ENCODE data around the gene NOP53. TPM values are rescaled to one million over a fixed set of nuclear protein-coding genes. Genes with fewer than 3 reads are reported as not detected.
"Not testable (repeated sequence)": the region's sequence is repeated elsewhere in the genome, so short reads cannot be mapped to it uniquely, and the experiment has no call there.

NOP53 gene
- total RNA-seq, 1 experiment from 2014 or later = 48.9 TPM

DNA sequence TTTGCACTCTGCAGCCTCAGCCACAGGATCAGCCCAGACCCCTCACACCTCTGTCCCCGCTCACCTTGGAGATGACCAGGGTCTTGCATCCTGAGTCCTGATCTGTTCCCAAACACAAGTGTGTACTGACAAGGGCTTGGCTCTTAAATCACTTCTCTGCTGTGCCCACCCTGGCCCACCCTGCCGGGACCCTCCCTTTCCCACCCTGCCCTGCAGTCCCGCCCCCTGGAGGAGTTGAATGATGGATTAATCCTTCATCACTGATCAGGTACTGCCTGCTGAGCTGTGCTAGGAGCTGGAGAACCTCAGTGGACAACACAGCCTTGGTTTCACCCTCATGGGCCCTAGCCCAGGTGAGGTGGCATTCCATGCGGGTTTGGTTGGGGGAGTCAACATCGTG, 59.1 kb downstream of the NOP53 start, which contains the start of gene TPRX1:
Gene TPRX1, minus strand, starts transcription at position 101 of the 400 bp plus-strand sequence. Its CDS starts 12 bp downstream, at position 89.
- DNase-seq (ENCODE audit: low read depth in 1 of 2, low spot score in 2 of 2); H3K27ac ChIP-seq; H3K27me3 ChIP-seq (replicated peaks): not testable (repeated sequence)

DNA sequence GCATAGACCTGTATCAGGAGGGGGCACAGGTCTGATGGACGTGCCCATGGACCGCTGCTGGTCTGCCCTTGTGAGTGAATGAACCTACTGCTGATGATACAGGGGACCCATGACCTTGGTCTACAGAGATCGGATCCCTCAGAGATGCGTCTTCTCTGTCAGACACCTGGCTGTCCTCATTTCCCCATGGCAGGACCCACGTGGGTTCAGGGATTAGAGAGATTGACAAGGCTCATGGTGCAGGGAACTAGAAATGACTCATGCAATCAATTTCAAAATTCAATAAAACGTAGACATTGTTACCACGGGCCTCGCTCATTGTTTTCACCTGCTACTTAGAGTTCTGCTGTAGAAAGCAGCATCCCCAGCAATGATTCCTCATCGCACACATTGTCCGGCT, 60.0 kb downstream of the NOP53 start:
- Histone ChIP-seq H3K9me3 (replicated peaks) (no peaks in the 10 kb centered on the region; the same call in 1 of the 2 replicates), H3K4me3 (no peak overlapping the region), H3K27ac (no peak overlapping the region), H3K36me3 (no peaks in the 10 kb centered on the region), H3K27me3 (replicated peaks) (0 out of 2 replicates have a peak, but pooled peaks cover 3% of the 10 kb centered on the region), H3K4me1 (replicated peaks) (no peaks in the 10 kb centered on the region)
- DNase-seq (ENCODE audit: low read depth in 1 of 2, low spot score in 2 of 2) = no peak

More for the DNA sequence above, 59.1 kb downstream of the NOP53 start, which contains the start of gene TPRX1:
- not testable (repeated sequence) for H3K4me1 ChIP-seq (replicated peaks); H3K9me3 ChIP-seq (replicated peaks); H3K36me3 ChIP-seq; H3K4me3 ChIP-seq

GRCh38 chr19:47806435-47806834, 61.1 kb downstream of the NOP53 start:
- Histone ChIP-seq H3K36me3 (no peaks in the 10 kb centered on the region), H3K9me3 (replicated peaks) (no peaks in the 10 kb centered on the region), H3K4me3 (no peak overlapping the region), H3K27ac (no peak overlapping the region), H3K4me1 (replicated peaks) (no peaks in the 10 kb centered on the region), H3K27me3 (replicated peaks) (0 out of 2 replicates have a peak, but pooled peaks cover 3% of the 10 kb centered on the region)
- DNase-seq (ENCODE audit: low read depth in 1 of 2, low spot score in 2 of 2) = no peak

Other genes starting within 250 kb of the NOP53 start
- gene NAPA, start 230.5 kb upstream of the NOP53 start, total RNA-seq (2014; rRNA removed; shearing (Covaris generic)) = 87.5 and 132 TPM in 2 replicates
- gene ZNF541, start 172.4 kb upstream of the NOP53 start, total RNA-seq (2014; rRNA removed; shearing (Covaris generic)) = not detected in 2 replicates
- 0.66 and 3.5 TPM in 2 replicates for gene BICRA, start 136.4 kb upstream of the NOP53 start, total RNA-seq (2014; rRNA removed; shearing (Covaris generic))
- 25.7 and 35.9 TPM in 2 replicates for gene EHD2, start 32.1 kb upstream of the NOP53 start, total RNA-seq (2014; rRNA removed; shearing (Covaris generic))
- 394 and 455 TPM in 2 replicates for gene SELENOW, start 33.2 kb downstream of the NOP53 start, total RNA-seq (2014; rRNA removed; shearing (Covaris generic))
- not detected in 2 replicates for gene TPRX1, start 59.0 kb downstream of the NOP53 start, total RNA-seq (2014; rRNA removed; shearing (Covaris generic))
- not detected in 2 replicates for gene CRX, start 76.4 kb downstream of the NOP53 start, total RNA-seq (2014; rRNA removed; shearing (Covaris generic))
- not detected in 2 replicates for gene TPRX2, start 113.7 kb downstream of the NOP53 start, total RNA-seq (2014; rRNA removed; shearing (Covaris generic))
- gene SULT2A1, start 140.8 kb downstream of the NOP53 start, total RNA-seq (2014; rRNA removed; shearing (Covaris generic)) = not detected in 2 replicates
- not detected in 2 replicates for gene BSPH1, start 246.6 kb downstream of the NOP53 start, total RNA-seq (2014; rRNA removed; shearing (Covaris generic))
- gene ELSPBP1, start 249.1 kb downstream of the NOP53 start, total RNA-seq (2014; rRNA removed; shearing (Covaris generic)) = not detected in 2 replicates